Cardiac septum (tissue), 1 donor: ENCODE data around the gene GARNL3. TPM values are rescaled to one million over a fixed set of nuclear protein-coding genes. Genes with fewer than 3 reads are reported as not detected.
A peak's percentile ranks its signal among the peaks of the same experiment; 100 is the strongest.

Experiments
- DNase-seq: peaks from one replicate; pipeline ENCODE4 v3.0.0-alpha.2; 2020; ENCODE audit warnings: low spot score
- intact Hi-C: fragments of 100-400 bp; cut with DNase I; formaldehyde crosslinking; loops from one replicate; pipeline ENCODE4 v1.14.0; 2022
- total RNA-seq: library from RNA; stranded (reverse); fragmentation: NEBNext Ultra II Directional; extraction: Animal tissue kit (Norgen Biotek cat#: 25700); gene quantifications from one replicate; pipeline ENCODE4 v1.2.1, GENCODE V29; 2021
- donor health status: DM: no; HTN: no; CAD: no.

The GARNL3 gene
- total RNA-seq, 1 donor from 2014 or later: 28.7 TPM

GRCh38 chr9:127232833-127233549, 31.6 kb upstream of the GARNL3 start:
- no peak for DNase-seq
- intact Hi-C loops: no loop called here

- intact Hi-C loops: no loop called here
- no peak for DNase-seq
Measured at GRCh38 chr9:127233550-127233949, 31.0 kb upstream of the GARNL3 start.

GRCh38 chr9:127233989-127234388, 30.6 kb upstream of the GARNL3 start:
- DNase-seq: no peak
- intact Hi-C loops: no loop called here

- DNase-seq: no peak
- intact Hi-C loops: no loop called here
Measured at GRCh38 chr9:127237801-127238200, 26.8 kb upstream of the GARNL3 start.

GRCh38 chr9:127241354-127241753, 23.2 kb upstream of the GARNL3 start:
- intact Hi-C loops: no loop called here
- no peak for DNase-seq

- intact Hi-C loops: no loop called here
- peak; percentile 98 for DNase-seq
Measured at GRCh38 chr9:127244609-127245601, 19.7 kb upstream of the GARNL3 start.

GRCh38 chr9:127245637-127246164, 18.9 kb upstream of the GARNL3 start:
- no peak for DNase-seq
- intact Hi-C loops: no loop called here

- intact Hi-C loops: no loop called here
- DNase-seq: no peak
Measured at GRCh38 chr9:127248241-127248640, 16.3 kb upstream of the GARNL3 start.

- intact Hi-C loops: no loop called here
- DNase-seq: no peak
Measured at GRCh38 chr9:127249877-127250276, 14.7 kb upstream of the GARNL3 start.

- no peak for DNase-seq
- intact Hi-C loops: no loop called here
Measured at GRCh38 chr9:127250896-127251391, 13.6 kb upstream of the GARNL3 start.

GRCh38 chr9:127252410-127253318, 11.9 kb upstream of the GARNL3 start:
- DNase-seq: no peak
- intact Hi-C loops: no loop called here

GRCh38 chr9:127253446-127253845, 11.1 kb upstream of the GARNL3 start:
- intact Hi-C loops: no loop called here
- DNase-seq: no peak

- intact Hi-C loops: no loop called here
- DNase-seq: no peak
Measured at GRCh38 chr9:127255692-127256091, 8.9 kb upstream of the GARNL3 start.

- DNase-seq: no peak
- intact Hi-C loops: no loop called here
Measured at GRCh38 chr9:127256324-127256723, 8.2 kb upstream of the GARNL3 start.

- no peak for DNase-seq
- intact Hi-C loops: no loop called here
Measured at GRCh38 chr9:127258606-127259471, 5.7 kb upstream of the GARNL3 start.

- intact Hi-C loops: no loop called here
- DNase-seq: no peak
Measured at GRCh38 chr9:127262602-127263001, 2.0 kb upstream of the GARNL3 start.

GRCh38 chr9:127263237-127263636, 1.3 kb upstream of the GARNL3 start:
- DNase-seq: no peak
- intact Hi-C loops: no loop called here

GRCh38 chr9:127263664-127264063, 910 bp upstream of the GARNL3 start:
- intact Hi-C loops: no loop called here
- DNase-seq: no peak
